NK-92 (cell line): ENCODE results near the gene TEX52.

Experiments
- DNase-seq: peaks from one replicate; lab custom pipeline; 2025; ENCODE audit not compliant: unreplicated experiment; lab: John Stamatoyannopoulos, UW

The TEX52 gene

GRCh38 chr12:2833810-2834209 lies 23.0 kb downstream of the TEX52 start:
- DNase-seq = no peak

GRCh38 chr12:2833327-2833726 lies 23.5 kb downstream of the TEX52 start:
- no peak for DNase-seq

GRCh38 chr12:2832550-2833127 lies 24.2 kb downstream of the TEX52 start:
- DNase-seq = no peak

- no peak for DNase-seq
Measured at GRCh38 chr12:2829275-2829674, 27.6 kb downstream of the TEX52 start.

- no peak for DNase-seq
Measured at GRCh38 chr12:2826721-2827515, 29.9 kb downstream of the TEX52 start.

GRCh38 chr12:2826036-2826435 lies 30.8 kb downstream of the TEX52 start:
- no peak for DNase-seq

- no peak for DNase-seq
Measured at GRCh38 chr12:2825132-2825531, 31.7 kb downstream of the TEX52 start.

GRCh38 chr12:2824541-2824940 lies 32.3 kb downstream of the TEX52 start:
- no peak for DNase-seq

- no peak for DNase-seq
Measured at GRCh38 chr12:2823483-2823882, 33.4 kb downstream of the TEX52 start.

- no peak for DNase-seq
Measured at GRCh38 chr12:2820432-2820831, 36.4 kb downstream of the TEX52 start.

- no peak for DNase-seq
Measured at GRCh38 chr12:2819810-2820209, 37.0 kb downstream of the TEX52 start.

- DNase-seq = no peak
Measured at GRCh38 chr12:2813214-2814185, 43.3 kb downstream of the TEX52 start.

- DNase-seq = peak; percentile 61
Measured at GRCh38 chr12:2812290-2813213, 44.3 kb downstream of the TEX52 start, which contains the start of gene ITFG2. ITFG2 (plus strand) TSS chr12:2812668; CDS start chr12:2812761, 93 bp downstream.

GRCh38 chr12:2811801-2812200 lies 45.0 kb downstream of the TEX52 start:
- no peak for DNase-seq

- no peak for DNase-seq
Measured at GRCh38 chr12:2806700-2807099, 50.1 kb downstream of the TEX52 start.

GRCh38 chr12:2805143-2805520 lies 51.7 kb downstream of the TEX52 start:
- no peak for DNase-seq

GRCh38 chr12:2804393-2805142 lies 52.3 kb downstream of the TEX52 start:
- no peak for DNase-seq

- DNase-seq = no peak
Measured at GRCh38 chr12:2803635-2804392, 53.0 kb downstream of the TEX52 start.
